ENCODE results near the gene PLA2G10.
"Not testable (repeated sequence)": the region's sequence is repeated elsewhere in the genome, so short reads cannot be mapped to it uniquely, and the experiment has no call there.

GRCh38 chr16:14680396-14680795 is 13.7 kb downstream of the PLA2G10 start:
- TF ChIP-seq CTCF (IDR thresholded peaks at IDR 0.05; ENCODE audit: low read length); EZH2 (IDR thresholded peaks at IDR 0.05; ENCODE audit: borderline replicate concordance, low read length): not testable (repeated sequence)

Data from OCI-LY1 (cell line).